Measurements from ENCODE around the gene MPST.
"Not testable (repeated sequence)": the region's sequence is repeated elsewhere in the genome, so short reads cannot be mapped to it uniquely, and the experiment has no call there.

MPST gene

DNA sequence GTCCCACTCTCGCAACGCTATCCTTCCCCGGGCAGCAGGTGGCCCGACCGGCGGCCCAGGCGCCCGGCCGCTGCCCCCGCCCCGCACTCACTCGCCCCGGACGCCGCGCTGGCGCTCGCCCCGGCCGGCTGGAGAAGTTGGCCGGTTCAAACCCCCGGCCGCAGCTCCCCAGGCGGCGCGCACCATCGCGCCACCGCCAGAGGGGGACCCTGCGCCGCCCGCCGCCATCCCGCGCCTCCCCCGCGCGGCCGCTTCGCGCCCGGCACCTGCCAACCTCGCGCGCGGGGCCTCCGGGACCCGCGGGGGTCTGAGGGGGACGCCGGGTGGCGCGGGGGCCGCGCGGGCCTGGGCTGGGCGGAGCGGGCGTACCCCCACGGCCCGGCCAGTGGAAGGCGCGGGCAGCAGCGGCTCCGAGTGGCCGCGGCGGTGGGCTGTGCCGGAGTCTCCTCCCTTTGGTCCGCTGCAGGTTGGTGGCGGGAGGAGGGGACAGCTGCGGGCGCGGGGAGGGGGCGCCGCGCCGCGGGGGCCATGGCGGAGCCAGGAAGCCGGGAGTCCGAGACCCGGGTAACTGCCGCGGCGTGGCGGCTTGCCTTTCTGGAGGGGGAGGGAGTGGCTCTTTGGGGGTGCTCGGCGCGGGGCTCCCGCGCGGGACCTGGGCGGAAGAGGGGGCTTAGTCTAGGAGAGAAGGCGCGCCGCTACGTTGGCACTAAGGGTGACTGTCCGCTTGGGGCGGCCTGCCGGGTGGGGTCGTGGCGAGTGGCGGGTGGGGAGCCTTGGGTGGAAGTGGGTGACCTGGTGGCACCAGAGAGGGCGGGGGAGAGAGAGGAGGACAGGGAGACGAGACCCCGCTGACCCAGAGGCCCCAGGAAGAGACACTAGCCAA lies at the start of gene MPST, which contains the start of gene TST:
Gene MPST, plus strand, starts transcription at position 434 of the 883 bp plus-strand sequence. Its CDS starts 95 bp downstream, at position 529.
Gene TST, minus strand, starts transcription at position 139 of the 883 bp plus-strand sequence. CDS start 715 bp downstream, outside the sequence.
- DNase-seq: peak; percentile 65 to 67

DNA sequence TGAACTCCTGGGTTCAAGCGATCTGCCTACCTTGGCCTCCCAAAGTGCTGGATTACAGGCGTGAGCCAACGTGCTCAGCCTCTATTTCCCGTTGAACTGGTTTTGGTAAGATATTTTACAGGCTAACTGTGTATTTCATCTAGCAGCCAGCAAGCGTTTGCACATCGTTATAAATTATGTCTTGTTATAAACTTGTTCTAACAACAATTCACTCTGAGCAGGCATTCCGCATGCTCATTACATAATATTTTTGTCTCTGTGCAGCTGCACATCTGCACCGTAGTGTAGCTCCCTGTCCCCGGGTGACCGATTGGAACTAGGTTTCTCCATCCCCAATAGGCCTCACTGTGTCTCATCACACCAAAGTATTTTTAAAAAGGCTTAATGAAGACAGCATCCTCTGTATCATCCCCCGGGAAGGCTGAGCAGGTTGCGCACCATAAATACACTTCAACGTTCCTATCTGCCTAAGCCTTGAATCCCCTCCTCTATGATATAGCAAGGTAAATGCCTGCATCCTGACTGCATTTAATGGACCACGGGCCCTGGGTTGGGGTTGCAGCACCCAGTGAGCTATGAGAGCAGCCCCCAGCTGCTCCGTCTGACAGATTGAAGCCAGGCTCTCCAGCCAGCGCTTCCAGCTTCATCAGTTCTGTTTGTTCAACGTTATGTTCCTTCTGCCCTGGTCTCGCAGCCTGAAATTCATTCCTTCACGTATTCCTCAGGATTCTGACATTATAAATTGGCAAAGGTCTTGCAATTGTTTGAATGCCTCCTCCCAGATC lies 48.0 kb upstream of the MPST start:
- DNase-seq: no peak

DNA sequence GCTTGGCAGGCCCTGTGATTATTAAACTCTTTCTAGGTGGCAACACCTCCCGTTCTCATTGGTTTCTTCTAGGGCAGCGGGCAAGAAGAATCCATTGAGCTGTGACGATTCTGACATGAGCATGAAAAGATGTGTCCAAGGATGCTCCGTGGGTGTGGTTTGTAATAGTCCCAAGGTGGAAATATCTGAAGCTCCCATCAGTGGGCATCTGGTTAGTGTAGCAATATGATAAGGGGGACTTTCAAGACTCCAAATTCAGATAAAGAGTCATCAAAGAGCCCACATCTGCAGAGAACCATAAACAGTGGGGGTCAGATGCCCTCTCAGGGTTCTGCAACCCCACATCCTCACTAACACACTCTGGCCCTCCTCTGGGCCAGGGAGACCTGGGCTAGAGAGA lies 42.9 kb upstream of the MPST start:
- DNase-seq: no peak

DNA sequence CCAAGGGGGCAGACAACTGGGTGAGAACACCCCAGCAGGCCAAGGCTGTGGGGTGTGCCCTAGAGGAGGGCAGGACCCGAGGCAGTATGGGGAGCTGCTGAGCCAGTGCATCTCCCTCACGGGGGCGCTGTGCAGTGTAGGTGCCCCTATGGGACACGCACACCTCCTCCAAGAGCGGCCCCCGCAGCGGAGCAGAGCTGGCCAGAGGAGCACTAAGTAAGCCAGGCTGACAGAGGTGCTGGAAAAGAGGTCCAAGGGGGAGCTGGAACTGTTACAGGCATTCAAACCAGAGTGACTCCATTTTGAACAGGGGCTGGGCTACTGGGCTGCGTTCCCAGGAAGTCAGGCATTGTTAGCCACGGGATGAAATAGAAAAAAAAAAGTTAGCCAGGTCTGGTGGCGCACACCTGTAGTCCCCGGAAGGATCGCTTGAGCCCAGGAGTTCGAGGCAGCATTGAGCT lies 42.1 kb upstream of the MPST start:
- peak; percentile 34 to 59 for DNase-seq

DNA sequence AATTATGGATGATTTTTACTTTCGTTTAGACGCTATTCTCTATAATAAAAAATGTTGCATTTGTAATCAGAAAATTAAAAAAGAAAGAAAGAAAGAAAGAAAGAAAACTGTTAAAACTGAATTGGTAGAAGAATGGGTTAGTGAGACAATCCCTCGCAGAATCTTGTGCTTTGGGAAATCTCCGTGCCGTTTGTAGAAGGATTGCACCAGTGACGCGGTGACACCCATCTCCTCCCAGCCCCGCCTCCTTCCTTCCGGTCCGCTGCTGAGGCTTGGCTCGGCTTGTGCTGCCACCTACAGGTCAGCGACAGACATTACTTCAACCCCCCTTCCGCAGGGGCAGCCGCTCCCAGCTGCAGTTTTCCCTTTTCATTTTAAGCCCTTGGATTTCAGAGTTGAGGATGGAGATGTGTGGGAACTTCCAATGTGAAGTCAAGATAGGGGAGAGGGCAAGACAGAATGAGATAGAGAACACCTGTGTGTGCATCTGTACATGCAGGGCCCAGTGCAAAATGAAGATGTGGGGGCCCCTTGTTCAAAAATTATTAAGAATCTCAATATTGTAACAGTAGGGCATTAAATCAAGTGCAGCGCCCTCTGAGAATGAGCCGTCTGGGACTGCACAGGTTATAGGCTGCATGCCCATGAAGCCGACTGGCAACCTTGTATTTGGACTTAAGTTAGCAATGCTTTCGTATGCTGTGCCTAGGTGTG lies 41.4 kb upstream of the MPST start:
- peak; percentile 75 to 79 for DNase-seq

DNA sequence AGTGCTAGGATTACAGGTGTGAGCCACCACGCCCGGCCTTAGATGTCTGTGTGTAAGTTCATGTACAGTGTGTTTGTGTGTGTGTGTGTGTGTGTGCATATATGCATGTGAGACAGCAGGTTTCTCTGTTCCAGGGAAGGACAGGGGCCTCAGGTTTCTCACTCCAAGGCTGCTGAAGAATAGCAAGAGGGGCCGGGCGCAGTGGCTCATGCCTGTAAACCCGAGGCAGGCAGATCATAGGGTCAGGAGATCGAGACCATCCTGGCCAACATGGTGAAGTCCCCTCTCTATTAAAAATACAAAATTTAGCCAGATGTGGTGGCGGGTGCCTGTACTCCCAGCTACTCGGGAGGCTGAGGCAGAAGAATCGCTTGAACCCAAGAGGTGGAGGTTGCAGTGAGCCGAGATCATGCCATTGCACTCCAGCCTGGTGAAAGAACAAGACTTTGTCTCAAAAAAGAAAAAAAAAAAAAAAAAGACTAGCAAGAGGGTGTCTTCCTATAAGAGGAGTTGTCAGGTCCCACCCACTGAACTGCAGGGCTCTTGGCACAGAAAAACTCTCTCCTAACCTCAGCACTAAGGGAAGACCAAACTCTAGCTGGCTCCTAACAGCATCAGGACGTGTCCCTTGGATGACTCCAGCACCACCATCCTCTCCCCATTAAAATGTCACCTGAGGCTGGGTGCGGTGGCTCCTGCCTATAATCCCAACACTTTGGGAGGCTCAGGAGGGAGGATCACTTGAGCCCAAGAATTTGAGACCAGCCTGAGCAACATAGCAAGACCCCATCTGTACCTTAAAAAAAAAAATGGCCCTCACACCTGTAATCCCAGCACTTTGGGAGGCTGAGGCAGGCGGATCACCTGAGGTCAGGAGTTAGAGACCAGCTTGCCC lies 40.3 kb upstream of the MPST start:
- DNase-seq: no peak

DNA sequence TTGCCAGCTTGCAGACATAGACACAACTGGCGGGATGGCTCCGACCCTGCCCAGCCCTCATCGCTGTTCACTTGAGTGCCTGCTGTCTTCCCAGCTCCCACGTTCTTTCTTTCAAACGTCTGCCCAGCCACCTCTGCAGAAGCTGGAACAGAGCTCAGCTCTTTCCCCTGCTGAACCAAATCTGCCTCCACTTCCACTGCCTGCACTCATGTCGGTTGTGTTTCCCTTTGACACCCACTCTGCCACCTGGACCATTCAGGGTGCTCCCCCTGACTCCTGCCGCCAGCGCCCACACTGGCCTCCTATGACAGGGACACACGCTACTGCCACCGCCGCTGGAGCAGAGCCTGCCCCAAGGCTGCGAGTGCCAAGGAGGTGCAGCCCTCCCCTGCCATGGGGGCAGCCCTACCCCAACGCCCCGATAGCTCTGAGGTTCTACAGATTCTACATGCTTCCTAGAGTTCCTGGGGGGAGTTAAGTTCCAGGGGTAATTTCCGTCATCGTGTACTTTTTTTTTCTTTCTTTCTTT lies 38.2 kb upstream of the MPST start:
- no peak for DNase-seq

DNA sequence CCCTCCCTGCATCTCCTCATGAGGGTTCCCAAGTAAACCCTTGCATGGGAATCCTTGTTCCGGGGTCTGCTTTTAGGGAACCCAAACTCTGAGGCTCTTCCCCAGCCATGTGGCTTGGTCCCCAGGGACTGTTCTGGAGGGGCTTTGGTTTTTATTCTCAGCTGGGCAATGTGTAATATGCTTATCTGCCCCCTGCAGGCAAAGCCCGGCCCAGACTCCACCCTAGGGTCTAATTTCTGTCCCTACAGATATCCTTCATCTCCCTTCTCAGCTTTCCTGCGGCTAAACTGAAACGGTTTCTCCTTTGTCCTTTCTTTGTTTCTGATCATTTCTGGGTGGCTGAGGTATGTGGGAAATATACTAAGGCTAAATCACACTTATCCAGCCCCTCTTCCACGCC lies 37.4 kb upstream of the MPST start:
- no peak for DNase-seq

DNA sequence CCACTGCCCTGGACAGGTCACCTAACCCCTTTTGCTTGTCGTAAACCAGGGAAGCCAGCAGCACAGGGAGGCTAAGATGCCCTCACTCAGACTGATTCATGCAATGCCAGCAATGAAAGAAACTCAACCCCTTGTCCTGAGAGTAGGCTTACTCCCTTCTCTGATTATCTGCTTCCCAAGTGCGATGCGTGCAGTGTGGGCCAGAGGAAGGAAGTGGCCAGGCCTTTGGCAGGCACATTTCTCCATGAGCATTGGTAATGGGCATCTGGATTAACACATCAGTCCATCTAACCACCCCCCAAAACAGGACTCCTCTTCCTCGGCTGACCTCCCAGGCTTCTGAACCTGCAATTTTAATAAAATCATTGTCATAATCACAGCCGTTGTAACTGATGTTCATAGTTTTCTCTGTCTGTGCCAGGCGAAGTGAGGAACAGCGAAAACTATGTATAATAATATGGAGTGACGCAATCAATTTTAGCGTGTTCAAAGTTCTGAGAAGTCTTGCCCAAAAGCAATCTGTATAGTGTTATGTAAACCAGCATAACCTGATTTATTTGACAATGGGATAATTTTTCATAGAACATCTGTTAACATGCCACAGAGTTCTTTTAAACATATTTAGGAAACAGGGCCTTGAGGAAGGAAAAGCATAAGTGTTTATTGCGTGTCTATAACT lies 34.2 kb upstream of the MPST start:
- no peak for DNase-seq

DNA sequence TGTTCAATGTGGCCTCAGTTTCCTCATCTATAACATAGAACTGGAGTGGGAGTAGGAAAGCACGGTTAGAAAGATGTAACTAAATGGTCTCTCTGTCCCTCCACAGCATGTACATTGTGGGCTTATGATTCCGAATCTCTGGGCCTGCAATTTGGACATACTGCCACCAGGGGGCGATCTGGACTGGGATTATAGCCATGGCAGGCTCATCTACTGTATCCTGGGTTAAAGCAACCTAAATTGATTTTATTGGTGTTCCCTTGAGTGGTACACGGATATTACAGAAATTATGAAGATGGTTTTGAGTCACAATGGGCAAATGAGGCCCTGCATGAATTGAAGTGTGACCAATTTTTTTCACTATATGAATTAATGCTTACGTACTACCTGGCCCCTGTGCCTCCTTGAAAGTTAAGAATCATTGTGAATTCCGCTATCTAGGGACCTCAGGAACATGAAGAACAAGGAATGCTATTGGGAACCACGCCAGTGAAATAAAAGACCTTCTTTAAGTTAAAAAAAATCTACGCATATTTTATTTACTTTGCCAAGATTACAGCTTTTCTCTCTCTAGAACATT lies 33.2 kb upstream of the MPST start:
- peak in 1 of 2 experiments; percentile 37 for DNase-seq

DNA sequence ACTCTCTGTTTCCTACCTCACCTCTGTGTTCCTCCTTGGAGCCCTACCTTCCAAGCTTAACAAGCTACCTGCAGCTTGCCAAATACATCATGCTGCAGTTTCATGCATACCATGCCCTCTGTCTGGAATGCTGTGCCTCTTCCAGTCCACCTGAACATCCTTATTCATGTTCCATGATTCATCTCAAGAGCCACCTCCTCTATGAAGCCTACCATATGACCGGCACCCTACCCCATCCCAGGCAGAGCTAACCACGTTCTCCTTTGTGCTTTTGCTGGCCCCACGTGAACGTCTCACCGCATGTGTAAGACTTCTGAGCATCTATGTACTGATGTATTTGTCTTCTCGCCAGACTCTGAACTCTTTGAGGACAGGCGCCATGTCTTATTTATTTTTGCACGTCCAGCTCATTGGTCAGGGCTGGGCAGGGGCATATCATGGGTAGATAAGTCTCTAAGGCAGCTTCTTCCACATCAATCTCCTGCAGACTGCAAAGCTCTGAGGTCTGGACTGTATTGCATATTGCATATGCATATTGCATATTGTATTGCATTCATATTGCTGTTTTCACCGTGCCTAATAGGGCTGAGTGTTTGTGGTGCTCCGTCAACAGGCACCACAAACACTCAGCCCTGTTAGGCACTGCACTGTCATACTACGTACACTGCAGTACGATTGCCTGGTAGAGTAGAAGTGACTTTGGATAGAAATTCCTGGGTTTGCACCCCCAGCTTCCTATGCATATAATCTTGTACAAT lies 31.3 kb upstream of the MPST start:
- DNase-seq: no peak

DNA sequence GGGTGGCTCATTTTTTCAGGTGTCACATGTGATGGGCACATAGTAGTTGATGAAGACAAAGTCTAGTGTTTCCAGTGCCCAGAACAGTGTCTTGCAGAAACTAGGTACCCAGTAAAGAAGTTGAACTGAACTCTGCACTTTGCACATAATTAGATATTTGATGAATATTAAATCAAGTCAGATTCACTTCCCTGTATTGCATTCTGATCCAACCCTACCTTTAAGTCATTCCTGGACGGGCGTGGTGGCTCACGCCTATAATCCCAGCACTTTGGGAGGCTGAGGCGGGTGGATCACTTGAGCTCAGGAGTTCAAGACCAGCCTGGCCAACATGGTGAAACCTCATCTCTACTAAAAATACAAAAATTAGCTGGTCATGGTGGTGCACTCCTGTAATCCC lies 30.5 kb upstream of the MPST start:
- DNase-seq: not testable (repeated sequence)

DNA sequence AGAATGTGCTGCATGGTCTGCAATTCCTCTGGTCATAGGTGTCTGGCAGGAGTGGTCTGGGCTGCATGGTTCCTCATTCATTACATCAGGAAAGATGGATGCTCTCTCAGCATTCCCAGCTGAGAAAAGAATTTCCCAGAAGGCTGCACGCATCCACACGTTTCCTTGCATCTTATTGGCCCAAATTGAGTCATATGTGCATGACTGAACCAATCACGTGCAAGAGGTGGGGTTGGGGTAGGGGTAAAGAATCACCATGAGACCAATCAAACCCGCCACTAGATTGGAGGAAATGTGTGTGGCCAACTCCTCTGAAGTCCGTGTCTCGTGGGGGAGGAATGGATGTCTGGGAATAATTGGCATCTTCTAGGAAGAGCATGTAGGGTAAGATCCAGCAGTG lies 29.1 kb upstream of the MPST start:
- DNase-seq: no peak

DNA sequence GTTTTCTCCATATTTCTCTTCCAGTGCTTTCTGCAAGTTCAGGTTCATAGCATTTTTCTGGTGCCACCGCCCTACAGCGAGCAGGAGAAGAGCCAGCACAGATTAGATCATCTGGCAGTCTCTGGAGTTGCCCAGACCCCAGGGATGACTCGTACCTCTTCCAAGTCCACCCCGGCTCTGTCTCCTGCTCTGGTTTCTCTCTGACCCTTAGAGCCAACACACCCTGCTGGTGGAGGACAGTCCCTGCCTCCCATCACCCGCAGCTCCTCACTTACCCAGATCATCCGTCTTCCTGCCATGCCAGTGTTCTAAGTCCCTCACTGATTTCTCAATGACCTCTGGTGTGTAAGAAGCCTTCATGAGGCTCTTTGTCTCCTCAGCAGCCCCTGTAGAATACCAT lies 28.3 kb upstream of the MPST start:
- no peak for DNase-seq

DNA sequence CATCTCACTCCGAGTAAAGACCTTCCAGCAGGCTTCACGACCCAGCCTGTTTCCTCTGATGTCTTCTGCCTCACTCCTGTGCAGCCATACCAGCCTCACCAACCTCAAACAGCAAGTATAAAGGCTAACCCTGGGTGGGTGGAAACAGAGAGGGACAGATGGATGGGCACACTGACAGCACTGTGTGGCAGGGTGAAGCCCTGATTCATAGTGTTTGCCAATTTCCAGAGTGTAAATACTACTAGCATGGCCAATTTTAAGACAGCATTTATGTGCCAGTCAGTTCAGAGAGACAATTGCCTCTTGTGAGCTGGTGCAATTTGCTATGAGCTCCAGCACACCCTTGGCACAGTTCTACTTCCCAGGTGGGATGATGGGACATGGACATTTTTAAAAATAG lies 21.8 kb upstream of the MPST start:
- no peak for DNase-seq

DNA sequence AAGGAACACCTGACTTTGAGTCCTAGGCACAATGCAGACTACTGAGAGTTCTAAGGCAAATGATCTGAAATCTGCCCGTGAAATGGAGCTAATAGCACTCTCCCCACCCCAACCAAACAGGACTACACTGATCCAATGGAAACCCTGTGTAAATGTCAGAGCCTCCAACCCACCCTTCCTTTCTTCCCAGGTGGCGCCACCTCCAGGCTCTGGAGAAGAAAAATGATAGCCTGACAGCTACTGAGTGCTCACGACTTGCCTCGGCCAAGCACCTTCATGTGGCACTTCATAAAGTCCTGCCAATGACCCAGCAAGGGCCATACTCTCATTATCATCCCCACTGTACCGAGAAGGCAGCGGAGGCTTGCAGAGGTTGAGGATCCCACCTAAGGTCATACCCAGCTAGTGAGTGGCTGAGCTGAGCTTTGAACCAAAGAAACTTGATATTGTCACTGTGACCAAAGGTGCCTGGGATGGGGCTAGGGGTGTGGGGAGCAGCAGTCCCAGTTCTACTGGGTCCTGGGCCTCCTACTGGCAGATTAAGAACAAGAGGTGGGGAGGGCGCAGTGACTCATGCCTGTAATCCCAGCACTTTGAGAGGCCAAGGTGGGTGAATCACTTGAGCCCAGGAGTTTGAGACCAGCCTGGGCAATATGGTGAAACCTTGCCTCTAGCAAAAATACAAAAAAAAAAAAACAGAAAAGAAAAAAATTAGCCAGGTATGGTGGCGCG lies 20.8 kb upstream of the MPST start:
- no peak for DNase-seq

DNA sequence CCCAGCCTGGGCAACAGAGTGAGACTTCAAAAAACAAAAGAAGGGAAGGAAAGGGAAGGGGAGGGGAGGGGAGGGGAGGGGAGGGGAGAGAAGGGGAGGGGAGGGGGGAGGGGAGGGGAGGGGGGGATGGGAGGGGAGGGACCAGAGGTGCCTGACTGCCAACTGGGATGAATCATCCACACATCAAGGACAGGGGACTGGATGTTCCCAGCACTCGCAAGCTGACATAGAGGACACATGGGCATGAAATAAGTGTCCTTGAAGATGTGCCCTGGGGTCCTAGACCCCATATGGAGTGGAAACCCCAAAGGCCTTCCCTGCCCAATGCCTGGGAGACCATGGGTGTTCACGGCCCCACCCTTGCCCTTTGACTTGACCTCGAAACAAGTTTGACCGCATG lies 20.1 kb upstream of the MPST start:
- no peak for DNase-seq

DNA sequence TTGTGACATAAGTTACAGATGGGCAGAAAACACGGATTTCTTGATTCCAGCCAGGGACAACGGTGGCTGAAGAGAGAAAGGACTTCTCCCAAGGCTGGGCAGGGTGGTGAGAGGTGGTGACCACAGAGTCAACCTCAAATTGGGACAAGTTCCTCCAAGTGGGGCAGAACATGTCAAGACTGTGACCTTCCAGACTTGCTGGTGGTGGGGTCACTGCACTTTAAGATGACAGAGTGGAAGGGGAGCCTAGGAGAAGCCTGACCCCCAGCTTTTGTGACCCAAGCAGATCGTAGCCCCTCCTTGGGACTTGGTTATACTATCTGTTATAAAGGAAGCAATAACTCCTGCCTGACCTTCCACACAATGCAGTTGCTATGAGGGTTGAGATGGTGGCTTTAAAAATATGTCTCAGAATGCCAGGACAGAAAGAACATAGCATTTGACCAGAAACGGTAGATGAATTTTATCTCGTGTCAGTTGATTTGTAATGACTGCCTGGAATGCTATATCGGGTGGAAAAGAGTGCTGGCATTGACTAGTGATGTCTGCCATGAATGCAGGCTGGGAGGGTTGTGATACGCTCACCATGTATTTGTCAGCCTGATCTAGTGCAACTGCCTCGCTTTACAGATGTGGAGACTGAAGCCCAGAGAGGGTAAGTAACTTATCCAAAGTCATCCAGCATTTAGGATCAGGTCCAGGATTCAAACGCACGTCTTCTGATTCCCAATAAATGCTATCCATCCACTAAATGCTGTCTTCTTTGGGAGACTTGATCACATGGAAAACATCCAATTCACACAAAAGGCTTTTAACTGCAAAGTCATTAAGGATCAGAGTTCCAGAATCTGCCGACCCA lies 18.6 kb upstream of the MPST start:
- DNase-seq: no peak

Data from SHP77 (cell line).